Measurements from ENCODE around the gene CPLX4.

The CPLX4 gene

GRCh38 chr18:59271606-59272220 is 46.7 kb downstream of the CPLX4 start:
- DNase-seq (ENCODE audit: low spot score) = no peak
- no peak for TF ChIP-seq CTCF (IDR thresholded peaks at IDR 0.05; ENCODE audit: extremely low read depth, missing control alignments)

DNA sequence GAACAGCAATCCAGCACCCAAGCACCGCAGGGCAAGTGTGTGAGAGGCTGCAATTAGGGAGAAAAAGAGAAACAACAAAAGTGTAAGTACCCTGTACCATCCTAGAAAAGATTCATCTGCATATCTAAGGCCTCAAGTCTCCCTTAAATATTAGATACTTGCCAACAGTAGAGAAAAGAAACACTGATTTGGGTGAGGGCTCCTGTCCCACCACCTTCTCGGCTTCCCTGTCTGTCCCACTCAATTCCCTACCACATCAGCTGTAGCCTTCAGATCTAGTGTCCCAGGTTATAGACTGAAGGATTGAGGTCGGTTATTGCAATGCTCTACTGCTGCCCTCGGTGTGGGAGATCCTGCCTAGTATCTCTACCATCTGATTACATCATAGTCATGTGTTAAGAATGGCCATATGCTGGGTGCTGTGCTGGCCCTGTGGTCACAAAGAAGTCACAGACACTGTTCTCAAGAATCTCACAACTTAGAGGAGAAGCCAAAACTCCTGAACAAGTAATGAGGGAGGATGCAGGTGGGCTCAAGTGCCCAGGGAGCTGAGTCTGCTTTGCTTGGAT is 47.7 kb downstream of the CPLX4 start:
- peak; percentile 27 for DNase-seq (ENCODE audit: low spot score)
- no peak for TF ChIP-seq CTCF (IDR thresholded peaks at IDR 0.05; ENCODE audit: extremely low read depth, missing control alignments)

- TF ChIP-seq CTCF (IDR thresholded peaks at IDR 0.05; ENCODE audit: extremely low read depth, missing control alignments) = no peak
- no peak for DNase-seq (ENCODE audit: low spot score)
These were observed 48.8 kb downstream of the CPLX4 start for GRCh38 chr18:59269563-59270119.

- peak; percentile 90 for DNase-seq (ENCODE audit: low spot score)
- TF ChIP-seq CTCF (IDR thresholded peaks at IDR 0.05; ENCODE audit: extremely low read depth, missing control alignments) = peak; percentile 60
These were observed 49.5 kb downstream of the CPLX4 start for GRCh38 chr18:59268721-59269562.

DNA sequence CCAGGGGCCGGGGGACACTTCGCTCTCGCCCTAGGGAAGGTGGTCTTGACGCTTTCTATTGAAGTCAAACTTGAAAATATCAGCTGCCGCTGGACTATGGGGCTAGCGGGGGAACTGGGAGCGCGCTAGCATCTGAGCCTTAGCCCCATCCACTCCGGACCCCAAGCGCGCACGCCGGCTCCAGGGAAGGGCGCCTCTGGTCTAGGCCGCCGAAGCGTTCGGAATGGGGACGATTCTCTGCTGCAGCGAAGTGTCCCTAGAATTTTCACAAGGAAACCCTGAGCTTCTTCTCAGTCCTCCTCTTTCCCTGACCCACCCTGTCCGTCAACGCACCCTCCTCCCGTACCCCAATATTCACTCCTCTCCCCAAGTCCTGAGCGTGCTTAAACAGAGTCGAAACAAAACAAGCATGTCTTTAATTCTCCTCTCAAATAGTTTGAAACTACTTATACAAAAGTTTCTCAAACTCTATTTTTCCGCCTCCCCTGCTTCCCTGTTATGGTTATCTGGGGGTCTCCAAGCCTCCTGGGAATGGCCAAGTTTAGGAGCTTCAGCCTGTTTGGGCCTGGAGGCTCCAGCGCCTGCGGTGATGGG is 50.2 kb downstream of the CPLX4 start:
- peak; percentile 16 for DNase-seq (ENCODE audit: low spot score)
- no peak for TF ChIP-seq CTCF (IDR thresholded peaks at IDR 0.05; ENCODE audit: extremely low read depth, missing control alignments)

GRCh38 chr18:59267503-59268126 is 50.8 kb downstream of the CPLX4 start:
- peak; percentile 31 for DNase-seq (ENCODE audit: low spot score)
- no peak for TF ChIP-seq CTCF (IDR thresholded peaks at IDR 0.05; ENCODE audit: extremely low read depth, missing control alignments)
